Mammary epithelial cell (primary cell): ENCODE results near the gene WASF2.

Experiments used
- EZH2 ChIP-seq: IDR thresholded peaks from 2 replicates; pipeline ENCODE4 v1.6.1; 2012; ENCODE audit warnings: low read length, inconsistent platforms, borderline replicate concordance
- TF ChIP-seq, protein P1 (sequence below), 2 donors: IDR thresholded peaks in 1 of 2; conservative IDR thresholded peaks in 1 of 2; 2 replicates each; pipeline ENCODE4 v1.5.1; 2011 to 2012; ENCODE audit warnings: inconsistent platforms in 2 of 2, low read length in 2 of 2, mild to moderate bottlenecking in 2 of 2, control low read depth in 1 of 2, low read depth in 1 of 2; ENCODE audit not compliant: insufficient read depth in 1 of 2; ENCODE audit errors: extremely low read depth in 1 of 2

DNA sequence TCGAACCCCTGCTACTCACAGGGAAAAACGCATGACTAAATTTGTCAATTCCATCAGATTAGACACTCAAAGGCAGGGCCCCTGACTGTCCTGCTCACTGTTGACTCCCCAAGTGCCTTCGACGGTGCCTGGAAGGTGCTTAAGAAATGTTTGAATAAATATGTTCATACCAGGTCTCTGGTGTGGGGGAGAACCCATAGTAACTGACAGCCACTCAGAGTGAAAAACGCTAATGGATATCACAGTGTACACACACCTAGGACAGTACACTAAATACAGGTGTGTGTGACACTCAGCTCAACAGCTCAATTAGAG, 39.7 kb upstream of the WASF2 start:
- TF ChIP-seq, protein P1, sequence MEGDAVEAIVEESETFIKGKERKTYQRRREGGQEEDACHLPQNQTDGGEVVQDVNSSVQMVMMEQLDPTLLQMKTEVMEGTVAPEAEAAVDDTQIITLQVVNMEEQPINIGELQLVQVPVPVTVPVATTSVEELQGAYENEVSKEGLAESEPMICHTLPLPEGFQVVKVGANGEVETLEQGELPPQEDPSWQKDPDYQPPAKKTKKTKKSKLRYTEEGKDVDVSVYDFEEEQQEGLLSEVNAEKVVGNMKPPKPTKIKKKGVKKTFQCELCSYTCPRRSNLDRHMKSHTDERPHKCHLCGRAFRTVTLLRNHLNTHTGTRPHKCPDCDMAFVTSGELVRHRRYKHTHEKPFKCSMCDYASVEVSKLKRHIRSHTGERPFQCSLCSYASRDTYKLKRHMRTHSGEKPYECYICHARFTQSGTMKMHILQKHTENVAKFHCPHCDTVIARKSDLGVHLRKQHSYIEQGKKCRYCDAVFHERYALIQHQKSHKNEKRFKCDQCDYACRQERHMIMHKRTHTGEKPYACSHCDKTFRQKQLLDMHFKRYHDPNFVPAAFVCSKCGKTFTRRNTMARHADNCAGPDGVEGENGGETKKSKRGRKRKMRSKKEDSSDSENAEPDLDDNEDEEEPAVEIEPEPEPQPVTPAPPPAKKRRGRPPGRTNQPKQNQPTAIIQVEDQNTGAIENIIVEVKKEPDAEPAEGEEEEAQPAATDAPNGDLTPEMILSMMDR (conservative IDR thresholded peaks at IDR 0.05 in 1 of 2, IDR thresholded peaks at IDR 0.05 in 1 of 2; ENCODE audit: extremely low read depth in 1 of 2, insufficient read depth in 1 of 2, low read depth in 1 of 2, low read length in 2 of 2), result no peak
- TF ChIP-seq EZH2, result no peak
